ENCODE results near the gene C12orf54.
"Not testable (repeated sequence)": the region's sequence is repeated elsewhere in the genome, so short reads cannot be mapped to it uniquely, and the experiment has no call there.

The C12orf54 gene

GRCh38 chr12:48512855-48513254, 30.6 kb downstream of the C12orf54 start:
- no peak for DNase-seq

- no peak for DNase-seq
Measured at GRCh38 chr12:48514728-48515127, 32.4 kb downstream of the C12orf54 start.

- DNase-seq = not testable (repeated sequence)
Measured at GRCh38 chr12:48520381-48520780, 38.1 kb downstream of the C12orf54 start.

- DNase-seq = no peak
Measured at GRCh38 chr12:48525332-48525731, 43.0 kb downstream of the C12orf54 start, which contains the start of gene OR8S1. OR8S1 (plus strand) TSS chr12:48525632; CDS start chr12:48525632, 0 bp downstream.

- DNase-seq = no peak
Measured at GRCh38 chr12:48527891-48528670, 45.8 kb downstream of the C12orf54 start.

- no peak for DNase-seq
Measured at GRCh38 chr12:48532601-48533000, 50.3 kb downstream of the C12orf54 start.

- DNase-seq = no peak
Measured at GRCh38 chr12:48536602-48537001, 54.3 kb downstream of the C12orf54 start.

- DNase-seq = no peak
Measured at GRCh38 chr12:48542300-48542928, 60.1 kb downstream of the C12orf54 start.

- DNase-seq = no peak
Measured at GRCh38 chr12:48545833-48546469, 63.7 kb downstream of the C12orf54 start.

Data from MV-4-11 (cell line).